NCI-H1436 treated with DMSO at 0.1 percent for 48 hours (cell line): ENCODE data around the gene EIF3L.
"Not testable (repeated sequence)": the region's sequence is repeated elsewhere in the genome, so short reads cannot be mapped to it uniquely, and the experiment has no call there.

Source experiments
- DNase-seq: peaks from one replicate; lab custom pipeline; 2025; lab: John Stamatoyannopoulos, UW

EIF3L gene

GRCh38 chr22:37849089-37849751 lies at the start of gene EIF3L:
TSS of gene EIF3L (plus strand) at chr22:37849419. CDS start at chr22:37849450, 31 bp downstream.
- peak; percentile 51 for DNase-seq

GRCh38 chr22:37799979-37800378 lies 49.2 kb upstream of the EIF3L start:
- not testable (repeated sequence) for DNase-seq

DNA sequence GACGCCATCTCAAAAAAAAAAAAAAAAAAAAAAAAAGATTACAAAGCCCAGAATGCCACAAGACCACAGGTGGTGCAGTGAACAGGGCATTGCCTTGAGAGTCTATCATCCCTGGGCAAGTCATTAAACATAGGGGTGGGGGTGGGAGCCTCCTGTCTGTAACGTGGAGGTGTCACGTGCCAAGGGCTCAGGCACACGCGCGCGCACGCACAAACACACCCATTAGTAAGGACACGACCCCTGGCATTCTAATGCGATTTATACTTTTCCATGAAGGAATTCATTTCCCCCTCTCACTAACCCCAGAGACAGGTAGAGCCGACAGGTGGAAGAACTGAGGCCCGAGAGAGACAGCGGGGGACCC lies 47.3 kb upstream of the EIF3L start:
- DNase-seq, result no peak

- no peak for DNase-seq
Observed at GRCh38 chr22:37802310-37803194, 46.7 kb upstream of the EIF3L start.

- DNase-seq, result no peak
Observed at GRCh38 chr22:37803195-37803638, 46.0 kb upstream of the EIF3L start.

GRCh38 chr22:37803639-37804351 lies 45.4 kb upstream of the EIF3L start:
- no peak for DNase-seq

GRCh38 chr22:37804352-37804880 lies 44.8 kb upstream of the EIF3L start:
- no peak for DNase-seq

DNA sequence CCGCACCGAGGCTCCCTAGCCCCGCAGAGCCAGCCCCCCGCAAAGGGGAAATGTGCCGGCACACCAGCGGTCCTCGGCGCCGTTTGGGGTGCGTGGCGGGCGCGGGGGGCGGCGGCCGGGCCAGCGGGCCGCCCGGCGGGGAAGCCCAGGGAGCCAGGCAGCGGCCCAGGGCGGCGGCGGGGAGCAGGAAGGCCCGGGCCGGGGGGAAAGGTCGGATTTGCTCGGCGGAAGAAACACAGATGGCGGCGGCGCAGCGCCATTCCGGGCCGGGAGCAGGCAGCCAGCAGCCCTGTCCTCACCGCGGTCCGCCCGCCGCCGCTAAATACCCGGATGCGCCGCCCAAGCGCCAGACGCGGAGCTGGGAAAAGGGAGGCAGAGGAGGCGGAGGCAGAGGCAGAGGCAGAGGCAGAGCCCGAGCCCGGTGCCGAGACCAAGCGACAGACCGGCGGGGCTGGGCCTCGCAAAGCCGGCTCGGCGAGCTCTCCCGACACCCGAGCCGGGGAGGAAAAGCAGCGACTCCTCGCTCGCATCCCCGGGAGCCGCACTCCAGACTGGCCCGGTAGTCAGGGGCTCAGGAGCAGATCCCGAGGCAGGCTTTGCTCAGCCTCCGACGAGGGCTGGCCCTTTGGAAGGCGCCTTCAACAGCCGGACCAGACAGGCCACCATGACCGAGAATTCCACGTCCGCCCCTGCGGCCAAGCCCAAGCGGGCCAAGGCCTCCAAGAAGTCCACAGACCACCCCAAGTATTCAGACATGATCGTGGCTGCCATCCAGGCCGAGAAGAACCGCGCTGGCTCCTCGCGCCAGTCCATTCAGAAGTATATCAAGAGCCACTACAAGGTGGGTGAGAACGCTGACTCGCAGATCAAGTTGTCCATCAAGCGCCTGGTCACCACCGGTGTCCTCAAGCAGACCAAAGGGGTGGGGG lies 44.1 kb upstream of the EIF3L start:
- no peak for DNase-seq

DNA sequence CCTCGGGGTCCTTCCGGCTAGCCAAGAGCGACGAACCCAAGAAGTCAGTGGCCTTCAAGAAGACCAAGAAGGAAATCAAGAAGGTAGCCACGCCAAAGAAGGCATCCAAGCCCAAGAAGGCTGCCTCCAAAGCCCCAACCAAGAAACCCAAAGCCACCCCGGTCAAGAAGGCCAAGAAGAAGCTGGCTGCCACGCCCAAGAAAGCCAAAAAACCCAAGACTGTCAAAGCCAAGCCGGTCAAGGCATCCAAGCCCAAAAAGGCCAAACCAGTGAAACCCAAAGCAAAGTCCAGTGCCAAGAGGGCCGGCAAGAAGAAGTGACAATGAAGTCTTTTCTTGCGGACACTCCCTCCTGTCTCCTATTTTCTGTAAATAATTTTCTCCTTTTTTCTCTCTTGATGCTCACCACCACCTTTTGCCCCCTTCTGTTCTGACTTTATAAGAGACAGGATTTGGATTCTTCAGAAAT lies 43.4 kb upstream of the EIF3L start:
- no peak for DNase-seq

DNA sequence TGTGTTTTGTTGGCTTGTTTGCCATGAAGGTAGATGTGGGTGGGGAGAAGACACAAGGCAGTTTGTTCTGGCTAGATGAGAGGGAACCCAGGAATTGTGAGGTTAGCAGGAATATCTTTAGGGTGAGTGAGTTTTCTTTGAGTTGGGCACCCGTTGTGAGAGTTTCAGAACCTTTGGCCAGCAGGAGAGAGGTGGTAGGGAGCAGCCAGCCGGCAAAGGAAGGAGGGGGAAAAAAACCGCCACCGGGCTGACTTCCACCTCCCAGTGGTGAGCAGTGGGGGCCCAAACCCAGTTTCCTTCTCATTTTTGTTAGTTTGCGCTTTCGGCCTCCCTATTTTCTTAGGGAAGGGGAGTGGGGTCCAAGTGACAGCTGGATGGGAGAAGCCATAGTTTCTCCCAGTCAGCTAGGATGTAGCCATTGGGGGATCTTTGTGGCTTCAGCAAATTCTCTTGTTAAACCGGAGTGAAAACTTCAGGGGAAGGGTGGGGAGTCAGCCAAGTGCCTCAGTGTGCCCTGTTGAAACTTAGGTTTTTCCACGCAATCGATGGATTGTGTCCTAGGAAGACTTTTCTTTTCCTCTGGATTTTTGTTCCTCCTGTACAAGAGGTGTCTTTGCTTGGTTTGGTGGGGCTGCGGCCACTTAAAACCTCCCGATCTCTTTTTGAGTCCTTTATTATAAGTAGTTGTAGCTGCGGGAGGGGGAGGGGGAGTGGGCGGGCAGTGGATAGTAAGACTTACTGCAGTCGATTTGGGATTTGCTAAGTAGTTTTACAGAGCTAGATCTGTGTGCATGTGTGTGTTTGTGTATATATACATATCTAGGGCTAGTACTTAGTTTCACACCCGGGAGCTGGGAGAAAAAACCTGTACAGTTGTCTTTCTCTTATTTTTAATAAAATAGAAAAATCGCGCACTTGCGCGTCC lies 42.5 kb upstream of the EIF3L start:
- no peak for DNase-seq

- peak; percentile 51 for DNase-seq
Observed at GRCh38 chr22:37807410-37808293, 41.6 kb upstream of the EIF3L start, which contains the start of gene GCAT. TSS of gene GCAT (plus strand) at chr22:37807934. CDS start at chr22:37807968, 34 bp downstream.

DNA sequence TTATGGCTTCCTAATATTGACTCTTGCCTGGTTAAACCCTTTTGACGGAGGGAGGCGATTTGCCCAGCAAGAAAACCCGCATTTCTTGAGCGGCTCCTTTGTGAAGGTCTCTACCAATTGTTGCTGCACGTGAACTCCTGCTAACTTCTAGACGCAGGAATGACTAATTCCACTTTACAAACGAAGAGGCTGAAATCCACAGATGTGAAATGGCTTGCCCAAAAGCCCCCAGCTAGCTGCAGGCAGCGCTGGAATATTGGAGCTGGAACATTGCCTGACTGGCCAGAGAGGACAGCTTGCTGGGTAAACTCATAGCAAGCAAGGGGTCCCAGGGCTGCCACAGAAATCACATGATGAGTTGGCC lies 40.9 kb upstream of the EIF3L start:
- DNase-seq, result no peak

DNA sequence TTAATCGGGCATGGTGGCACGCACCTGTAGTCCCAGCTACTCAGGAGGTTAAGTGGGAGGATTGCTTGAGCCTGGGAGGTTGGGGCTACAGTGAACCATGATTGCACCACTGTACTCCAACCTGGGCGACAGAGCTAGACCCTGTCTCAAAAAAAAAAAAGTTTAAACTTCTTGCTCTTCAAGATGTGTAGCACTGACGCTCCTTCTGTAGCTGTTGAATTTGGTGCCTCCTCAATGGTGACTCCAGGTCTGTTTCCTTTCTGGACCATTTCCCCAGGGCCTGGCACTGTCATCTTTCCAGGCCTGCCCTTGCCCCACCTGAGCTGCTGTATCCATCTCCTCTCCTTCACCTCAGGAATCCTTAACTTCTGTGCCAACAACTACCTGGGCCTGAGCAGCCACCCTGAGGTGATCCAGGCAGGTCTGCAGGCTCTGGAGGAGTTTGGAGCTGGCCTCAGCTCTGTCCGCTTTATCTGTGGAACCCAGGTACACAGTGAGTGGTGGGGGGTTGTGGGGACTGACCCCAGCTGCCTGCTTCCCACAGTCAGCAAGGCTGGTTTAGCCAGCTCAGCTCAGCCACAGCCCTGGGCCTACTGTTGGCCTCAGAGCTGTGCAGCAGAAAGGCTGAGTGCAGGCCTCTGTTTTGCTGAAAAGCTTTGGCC lies 39.4 kb upstream of the EIF3L start:
- DNase-seq, result no peak

- DNase-seq, result no peak
Observed at GRCh38 chr22:37811867-37812266, 37.4 kb upstream of the EIF3L start.

GRCh38 chr22:37812869-37813678 lies 36.1 kb upstream of the EIF3L start:
- DNase-seq, result no peak

- no peak for DNase-seq
Observed at GRCh38 chr22:37815593-37815992, 33.6 kb upstream of the EIF3L start.

GRCh38 chr22:37816543-37817180 lies 32.6 kb upstream of the EIF3L start:
- DNase-seq, result no peak
